Breast epithelium (tissue), 4 donors: Measurements from ENCODE around the gene MDGA2. TPM values are rescaled to one million over a fixed set of nuclear protein-coding genes. Genes with fewer than 3 reads are reported as not detected.
"Not testable (repeated sequence)": the region's sequence is repeated elsewhere in the genome, so short reads cannot be mapped to it uniquely, and the experiment has no call there.

ENCODE experiments used
- DNase-seq, 2 donors: peaks; one replicate each; pipeline ENCODE4 v3.0.0-alpha.2; 2019; ENCODE audit warnings: low spot score in 2 of 2
- H3K27ac ChIP-seq, 2 donors: fragments of 200-600 bp; sonication (generic) in 1 of 2; one replicate each; pipeline ENCODE4 v1.5.1; 2016 to 2019; ENCODE audit warnings: mild to moderate bottlenecking in 1 of 2
- H3K27me3 ChIP-seq, 2 donors: fragments of 200-600 bp; sonication (generic) in 1 of 2; one replicate each; pipeline versions ENCODE4 v1.5.1 to v1.6.0; 2017 to 2019; ENCODE audit warnings: control low read depth in 1 of 2, mild to moderate bottlenecking in 1 of 2
- H3K36me3 ChIP-seq: fragments of 200-600 bp; one replicate; pipeline ENCODE4 v1.5.1; 2019
- H3K4me1 ChIP-seq, 2 donors: fragments of 200-600 bp; sonication (generic); one replicate each; pipeline ENCODE4 v1.5.1; 2016 to 2019; ENCODE audit warnings: control low read depth in 1 of 2
- H3K4me3 ChIP-seq, 3 donors: fragments of 200-600 bp; sonication (generic); 1 replicate in 2 of 3; 2 replicates in 1 of 3; pipeline ENCODE4 v1.5.1; 2016 to 2019; ENCODE audit warnings: mild to moderate bottlenecking in 3 of 3, moderate library complexity in 2 of 3
- H3K9me3 ChIP-seq, 2 donors: fragments of 200-600 bp; sonication (generic) in 1 of 2; one replicate each; pipeline ENCODE4 v1.5.1; 2016 to 2019; ENCODE audit warnings: control low read depth in 1 of 2
- CTCF ChIP-seq, 3 donors: fragments of 450-650 bp; IDR thresholded peaks; one replicate each; pipeline ENCODE4 v1.5.1; 2016 to 2017; ENCODE audit warnings: antibody characterized with exemption in 3 of 3, mild to moderate bottlenecking in 3 of 3, moderate library complexity in 3 of 3
- POLR2A ChIP-seq: fragments of 450-650 bp; IDR thresholded peaks from one replicate; pipeline ENCODE4 v1.6.1; 2016; ENCODE audit warnings: antibody characterized with exemption, mild to moderate bottlenecking, moderate library complexity
- POLR2AphosphoS5 ChIP-seq, 3 donors: sonication (generic); formaldehyde crosslinking; IDR thresholded peaks; one replicate each; pipeline ENCODE4 v1.6.1; 2017; ENCODE audit warnings: antibody characterized with exemption in 3 of 3
- intact Hi-C: fragments of 100-400 bp; cut with DNase I; formaldehyde crosslinking; loops from one replicate; pipeline ENCODE4 v1.15.1; 2023; ENCODE audit warnings: low total_unique reads
- total RNA-seq, 3 donors: library from RNA; depleted of rRNA; stranded (reverse); fragments of >200 nt; gene quantifications; one replicate each; pipeline ENCODE4 v1.1.0, GENCODE V29; 2016

Gene MDGA2
- total RNA-seq, 3 donors from 2014 or later: not detected

- H3K27me3 ChIP-seq: no peaks in the 10 kb centered on the region
- no peak for DNase-seq
- H3K4me3 ChIP-seq: no peak overlapping the region
- intact Hi-C loops: no loop called here
- TF ChIP-seq POLR2A (no peak), CTCF (IDR thresholded peaks at IDR 0.05) (no peak), POLR2AphosphoS5 (IDR thresholded peaks at IDR 0.05) (no peak)
- no peaks in the 10 kb centered on the region for H3K36me3 ChIP-seq
- H3K4me1 ChIP-seq: no peaks in the 10 kb centered on the region
- peaks cover 0 to 8% of the 10 kb centered on the region in 2 donors for H3K9me3 ChIP-seq
- H3K27ac ChIP-seq: no peak overlapping the region
Measured at GRCh38 chr14:47257013-47257412, 418.4 kb downstream of the MDGA2 start.

- Histone ChIP-seq H3K36me3 (no peaks in the 10 kb centered on the region), H3K27ac (no peak overlapping the region), H3K9me3 (peaks cover 0 to 8% of the 10 kb centered on the region in 2 donors), H3K4me3 (no peak overlapping the region), H3K27me3 (no peaks in the 10 kb centered on the region), H3K4me1 (no peaks in the 10 kb centered on the region)
- intact Hi-C loops: no loop called here
- no peak for DNase-seq
- no peak for TF ChIP-seq POLR2AphosphoS5 (IDR thresholded peaks at IDR 0.05)
- TF ChIP-seq CTCF (IDR thresholded peaks at IDR 0.05): no peak
- no peak for TF ChIP-seq POLR2A
Measured at GRCh38 chr14:47252802-47253201, 422.6 kb downstream of the MDGA2 start.

- TF ChIP-seq CTCF (IDR thresholded peaks at IDR 0.05) (no peak), POLR2A (no peak), POLR2AphosphoS5 (IDR thresholded peaks at IDR 0.05) (no peak)
- Histone ChIP-seq H3K9me3 (no peaks in the 10 kb centered on the region), H3K27me3 (no peaks in the 10 kb centered on the region), H3K4me3 (no peak overlapping the region), H3K27ac (no peak overlapping the region), H3K36me3 (no peaks in the 10 kb centered on the region), H3K4me1 (no peaks in the 10 kb centered on the region)
- no peak for DNase-seq
- intact Hi-C loops: no loop called here
Measured at GRCh38 chr14:47246367-47246766, 429.0 kb downstream of the MDGA2 start.

- H3K27ac ChIP-seq, H3K9me3 ChIP-seq, intact Hi-C loops, DNase-seq, H3K4me3 ChIP-seq, H3K27me3 ChIP-seq, H3K4me1 ChIP-seq, H3K36me3 ChIP-seq: not testable (repeated sequence)
Measured at GRCh38 chr14:47242579-47242978, 432.8 kb downstream of the MDGA2 start.

GRCh38 chr14:47240748-47241437, 434.5 kb downstream of the MDGA2 start:
- H3K27me3 ChIP-seq: no peaks in the 10 kb centered on the region
- H3K9me3 ChIP-seq: no peaks in the 10 kb centered on the region

More at GRCh38 chr14:47240748-47241437, 434.5 kb downstream of the MDGA2 start:
- intact Hi-C loops: no loop called here
- Histone ChIP-seq H3K4me1 (no peaks in the 10 kb centered on the region), H3K36me3 (no peaks in the 10 kb centered on the region), H3K27ac (no peak overlapping the region), H3K4me3 (no peak overlapping the region)
- DNase-seq: no peak
- TF ChIP-seq CTCF (IDR thresholded peaks at IDR 0.05) (no peak), POLR2A (no peak), POLR2AphosphoS5 (IDR thresholded peaks at IDR 0.05) (no peak)
